GM12801 (cell line): ENCODE data around the gene CLTC.

Experiments
- CTCF ChIP-seq: IDR thresholded peaks from one replicate; pipeline ENCODE4 v1.5.1; 2011; ENCODE audit warnings: control low read depth; ENCODE audit not compliant: insufficient read length; ENCODE audit errors: extremely low read depth

CLTC gene

GRCh38 chr17:59647288-59647687, 27.6 kb downstream of the CLTC start:
- TF ChIP-seq CTCF, result no peak

GRCh38 chr17:59649886-59650285, 30.2 kb downstream of the CLTC start:
- no peak for TF ChIP-seq CTCF

GRCh38 chr17:59650642-59651041, 30.9 kb downstream of the CLTC start:
- TF ChIP-seq CTCF, result no peak

- no peak for TF ChIP-seq CTCF
Observed at GRCh38 chr17:59651346-59651745, 31.7 kb downstream of the CLTC start.

GRCh38 chr17:59652119-59652518, 32.4 kb downstream of the CLTC start:
- TF ChIP-seq CTCF, result no peak

GRCh38 chr17:59666235-59666634, 46.5 kb downstream of the CLTC start:
- TF ChIP-seq CTCF, result no peak

- TF ChIP-seq CTCF, result no peak
Observed at GRCh38 chr17:59668816-59669215, 49.1 kb downstream of the CLTC start.

GRCh38 chr17:59669411-59669810, 49.7 kb downstream of the CLTC start:
- TF ChIP-seq CTCF, result no peak
